HG02642 (cell line): ENCODE measurements around the gene ATP6V0E1.
"Not testable (repeated sequence)": the region's sequence is repeated elsewhere in the genome, so short reads cannot be mapped to it uniquely, and the experiment has no call there.

Source experiments
- ATAC-seq: cut with Tn5 transposase; IDR thresholded peaks from one replicate; pipeline ENCODE4 v1.9.1; 2021; ENCODE audit warnings: mild to moderate bottlenecking; ENCODE audit not compliant: unreplicated experiment, poor library complexity

Gene ATP6V0E1

GRCh38 chr5:173065155-173065554 is 81.6 kb downstream of the ATP6V0E1 start:
- ATAC-seq, result no peak

GRCh38 chr5:173069671-173070070 is 86.1 kb downstream of the ATP6V0E1 start:
- no peak for ATAC-seq

DNA sequence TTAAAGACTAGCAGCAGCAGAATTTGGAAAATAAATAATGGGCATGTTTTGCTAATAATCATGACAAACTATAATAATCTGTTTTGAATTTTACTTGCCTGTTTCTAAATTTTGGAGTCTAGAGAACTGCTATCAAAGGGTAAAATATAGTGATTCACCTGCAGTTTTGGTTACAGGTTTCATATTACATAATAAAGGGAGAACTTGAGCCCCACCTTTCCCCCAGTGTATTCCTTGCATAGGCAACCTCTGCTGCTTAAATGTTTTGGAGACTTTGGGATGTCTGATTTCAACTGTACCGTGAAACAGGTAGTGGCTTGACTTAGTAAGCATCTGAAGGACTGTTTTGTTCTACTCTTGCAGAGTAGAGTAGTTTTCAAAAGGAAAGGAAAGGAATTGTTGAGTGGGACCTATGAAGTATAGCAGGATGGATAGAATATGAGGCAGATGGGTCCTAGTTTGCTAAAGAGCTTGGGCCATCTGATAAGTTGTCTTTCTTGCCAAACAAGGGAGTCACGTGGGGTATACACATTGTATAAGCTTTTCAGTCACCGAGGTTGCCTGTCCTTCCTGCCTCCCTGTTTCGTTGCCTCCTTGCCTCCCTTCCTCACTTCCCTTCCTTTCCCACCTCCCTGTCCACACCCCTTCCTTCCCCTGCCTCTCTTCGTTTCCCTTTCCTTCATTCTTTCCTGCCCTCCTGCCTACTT is 91.7 kb downstream of the ATP6V0E1 start:
- no peak for ATAC-seq

- ATAC-seq, result no peak
Observed at GRCh38 chr5:173075970-173076369, 92.4 kb downstream of the ATP6V0E1 start.

DNA sequence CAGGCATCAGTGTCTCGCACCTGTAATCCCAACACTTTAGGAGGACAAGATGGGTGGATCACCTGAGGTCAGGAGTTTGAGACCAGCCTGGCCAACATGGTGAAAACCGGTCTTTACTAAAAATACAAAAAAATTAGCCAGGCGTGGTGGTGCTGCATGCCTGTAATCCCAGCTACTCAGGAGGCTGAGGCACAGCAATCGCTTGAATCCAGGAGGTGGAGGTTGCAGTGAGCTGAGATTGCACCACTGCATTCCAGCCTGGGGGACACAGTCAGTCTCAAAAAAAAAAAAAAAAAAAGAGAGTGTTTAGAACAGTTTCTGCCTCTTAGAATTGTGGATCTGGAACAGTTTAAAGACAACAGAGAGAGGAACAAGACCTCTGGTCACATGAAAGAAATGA is 92.9 kb downstream of the ATP6V0E1 start:
- not testable (repeated sequence) for ATAC-seq

DNA sequence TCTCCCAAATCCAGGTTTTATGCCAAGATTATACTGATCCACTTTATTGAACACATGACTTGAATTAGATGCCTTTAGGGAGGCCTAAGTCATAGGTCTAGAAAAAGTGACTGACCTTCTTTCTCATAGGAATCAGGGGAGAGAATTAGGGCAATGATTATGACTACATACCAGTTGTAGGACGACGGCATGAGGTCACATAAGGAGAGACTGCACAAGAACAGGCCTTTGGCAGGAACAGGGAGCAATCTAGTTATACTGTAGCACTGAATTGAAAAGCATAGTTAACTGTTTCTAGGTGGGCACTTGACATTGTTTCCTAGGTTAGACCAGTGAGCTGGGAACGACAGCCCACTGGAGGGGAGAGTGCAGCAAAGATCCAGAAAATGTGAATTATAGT is 95.3 kb downstream of the ATP6V0E1 start:
- no peak for ATAC-seq
